Measurements from ENCODE around the gene HYLS1.

The HYLS1 gene

DNA sequence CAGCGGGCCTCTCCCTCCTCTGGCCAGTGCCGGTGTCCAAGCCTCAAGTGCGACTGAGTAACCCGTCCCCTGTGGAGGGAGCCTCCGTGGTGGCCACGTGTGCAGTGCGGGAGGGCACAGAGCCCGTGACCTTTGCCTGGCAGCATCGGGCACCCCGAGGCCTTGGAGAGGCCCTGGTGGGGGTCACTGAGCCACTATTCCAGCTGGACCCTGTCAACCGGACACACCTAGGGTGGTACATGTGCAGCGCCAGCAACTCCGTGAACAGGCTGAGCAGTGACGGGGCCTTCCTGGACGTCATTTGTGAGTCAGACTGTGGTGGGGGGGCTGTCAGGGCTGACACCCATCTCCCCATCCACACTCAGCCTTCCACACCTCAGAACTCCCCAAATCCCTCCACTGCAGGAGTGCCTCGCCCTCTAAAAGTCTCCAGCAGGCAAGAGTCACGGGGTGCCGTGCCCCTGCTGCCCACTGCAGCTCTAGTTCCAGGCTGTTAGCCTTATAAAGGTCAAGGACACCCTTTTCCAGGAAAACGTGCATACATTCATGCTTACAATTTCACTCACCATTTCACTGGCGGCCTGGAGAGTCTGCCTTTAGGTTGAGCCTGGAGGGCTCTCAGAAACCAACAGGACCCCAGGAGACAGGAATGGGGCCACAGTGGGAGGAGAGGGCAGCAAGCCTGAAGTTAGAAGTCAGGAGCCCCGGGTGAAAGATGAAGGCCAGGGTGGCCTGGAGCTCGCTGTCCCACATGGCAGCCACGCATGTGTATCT, 61.0 kb downstream of the HYLS1 start:
- no peak for DNase-seq (ENCODE audit: low read depth in 2 of 2)

DNA sequence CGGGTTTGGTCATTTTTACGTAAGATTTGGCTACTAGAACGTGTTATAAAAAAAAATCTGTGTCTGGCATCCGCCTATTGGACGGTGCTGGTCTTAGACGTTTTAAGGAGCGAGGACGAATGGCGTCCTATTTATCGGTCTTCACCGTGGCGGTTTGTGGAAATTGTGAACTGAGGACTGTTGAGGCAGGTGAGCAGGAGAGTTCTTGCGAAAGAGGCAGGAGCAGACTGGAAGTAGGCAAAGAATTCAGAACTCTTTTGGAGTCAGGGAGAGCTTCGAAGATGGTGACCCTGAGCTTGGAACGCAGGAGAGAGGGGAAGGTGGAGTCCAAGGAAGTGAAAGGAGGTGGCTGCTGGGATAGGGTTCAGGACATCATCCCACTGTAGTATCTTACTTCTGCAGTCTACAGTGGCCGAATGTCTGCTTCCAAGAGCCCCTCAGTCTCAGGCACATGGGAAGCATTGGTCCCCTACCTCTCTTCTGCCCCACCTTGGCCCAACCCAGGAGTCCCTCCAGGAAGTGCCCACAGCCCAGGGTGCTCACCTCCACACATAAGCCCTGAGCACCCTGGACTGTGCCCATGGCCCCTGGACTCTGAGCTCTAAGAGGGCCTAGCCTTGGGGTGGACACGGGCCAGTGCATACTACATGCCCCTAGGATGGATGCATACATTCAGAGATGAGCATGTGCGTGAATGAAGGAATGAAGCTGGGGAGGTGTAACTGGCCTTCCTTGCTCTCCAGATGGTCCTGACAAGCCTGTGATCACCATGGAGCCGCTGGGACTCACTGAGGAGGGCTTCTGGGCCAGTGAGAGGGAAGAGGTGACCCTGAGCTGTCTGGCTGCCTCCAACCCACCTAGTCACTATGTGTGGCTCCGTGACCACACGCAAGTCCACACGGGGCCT, 62.1 kb downstream of the HYLS1 start:
- DNase-seq (ENCODE audit: low read depth in 2 of 2) = no peak

DNA sequence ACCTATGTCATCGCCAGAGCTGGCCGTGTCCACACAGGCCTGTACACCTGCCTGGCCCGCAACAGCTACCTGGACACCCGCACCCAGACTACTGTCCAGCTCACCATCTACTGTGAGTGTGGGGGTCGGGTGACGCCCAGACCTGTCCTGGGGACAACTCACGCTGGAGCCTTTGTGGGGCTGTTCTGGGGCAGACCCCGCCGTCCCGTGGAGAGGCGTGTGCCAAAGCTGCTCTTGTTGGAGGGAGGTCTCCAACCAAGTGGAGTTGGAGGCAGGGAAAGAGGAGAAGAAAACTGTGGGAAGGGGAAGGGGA, 62.7 kb downstream of the HYLS1 start:
- DNase-seq (ENCODE audit: low read depth in 2 of 2) = no peak
